K562 (cell line): ENCODE results near the gene FMNL1. TPM values are rescaled to one million over a fixed set of nuclear protein-coding genes. Genes with fewer than 3 reads are reported as not detected.

Experiments
- BACH1 ChIP-seq: fragments of 200-800 bp; sonication (Bioruptor generic); IDR thresholded peaks from 2 replicates; pipeline ENCODE4 v1.6.1; 2016; ENCODE audit warnings: missing genetic modification characterization, missing compliant biosample characterization
- CCNT2 ChIP-seq: IDR thresholded peaks from 2 replicates; pipeline ENCODE4 v1.6.1; 2011; ENCODE audit warnings: borderline replicate concordance, low read depth, mild to moderate bottlenecking, moderate library complexity, mixed read lengths, low read length; ENCODE audit not compliant: insufficient read length; ENCODE audit errors: extremely low read depth
- ETV6 ChIP-seq, 3 experiments: fragments of 150-350 bp in 1 of 3; sonication (generic) in 1 of 3; formaldehyde crosslinking in 1 of 3; IDR thresholded peaks; 2 replicates each; pipeline versions ENCODE4 v1.6.1 to v1.8.0; 2014 to 2022; ENCODE audit warnings: borderline replicate concordance in 2 of 3, low read depth in 2 of 3, antibody characterized with exemption in 1 of 3, low read length in 1 of 3, mild to moderate bottlenecking in 1 of 3, missing genetic modification reagents in 1 of 3
- FOSL1 ChIP-seq: fragments of 200-800 bp; sonication (Bioruptor generic); conservative IDR thresholded peaks from 2 replicates; pipeline ENCODE4 v1.6.1; 2016; ENCODE audit warnings: missing genetic modification characterization, missing compliant biosample characterization
- HMG20B ChIP-seq: fragments of 250-450 bp; sonication (Bioruptor Pico); IDR thresholded peaks from 2 replicates; pipeline ENCODE4 v1.5.0; 2021; ENCODE audit warnings: mild to moderate bottlenecking
- LEF1 ChIP-seq: fragments of 450-650 bp; IDR thresholded peaks from 2 replicates; pipeline ENCODE4 v1.6.1; 2016; ENCODE audit warnings: mild to moderate bottlenecking
- MED1 ChIP-seq: sonication (generic); formaldehyde crosslinking; IDR thresholded peaks from 2 replicates; pipeline ENCODE4 v1.8.1; 2023; ENCODE audit warnings: missing genetic modification reagents, borderline replicate concordance
- MLX ChIP-seq, 2 experiments: fragments of 450-650 bp in 1 of 2; sonication (generic) in 1 of 2; formaldehyde crosslinking; conservative IDR thresholded peaks; 2 replicates each; pipeline versions ENCODE4 v1.4.0 to v1.8.1; 2020 to 2022; ENCODE audit warnings: mild to moderate bottlenecking in 1 of 2, missing genetic modification reagents in 1 of 2
- NFIX ChIP-seq: fragments of 250-450 bp; sonication (Bioruptor Pico); IDR thresholded peaks from 2 replicates; pipeline ENCODE4 v1.4.0; 2020; ENCODE audit warnings: low read depth, mild to moderate bottlenecking, moderate library complexity
- RFX5 ChIP-seq: IDR thresholded peaks from 2 replicates; pipeline ENCODE4 v1.6.1; 2011; ENCODE audit warnings: low read depth, mild to moderate bottlenecking, improper control_type of control experiment, low read length
- RNF2 ChIP-seq: sonication (generic); IDR thresholded peaks from 2 replicates; pipeline ENCODE4 v1.6.1; 2016
- SNIP1 ChIP-seq: fragments of 450-650 bp; IDR thresholded peaks from 2 replicates; pipeline ENCODE4 v1.7.1; 2017; ENCODE audit warnings: low read depth, mild to moderate bottlenecking
- TBP ChIP-seq: optimal IDR thresholded peaks from 2 replicates; pipeline ENCODE3; 2011; ENCODE audit warnings: low read depth, low read length, improper control_type of control experiment
- TCF3 ChIP-seq: sonication (generic); formaldehyde crosslinking; IDR thresholded peaks from 2 replicates; pipeline ENCODE4 v1.4.0; 2020; ENCODE audit warnings: mild to moderate bottlenecking, missing genetic modification reagents
- TCFL5 ChIP-seq: fragments of 250-450 bp; sonication (Bioruptor Pico); conservative IDR thresholded peaks from 2 replicates; pipeline ENCODE4 v1.6.1; 2021; ENCODE audit warnings: mild to moderate bottlenecking, moderate library complexity, matching md5 sums
- TGIF2 ChIP-seq: sonication (generic); formaldehyde crosslinking; IDR thresholded peaks from 2 replicates; pipeline ENCODE4 v1.8.1; 2022; ENCODE audit warnings: mild to moderate bottlenecking, missing genetic modification reagents, moderate library complexity
- THRAP3 ChIP-seq: fragments of 450-650 bp; IDR thresholded peaks from 2 replicates; pipeline ENCODE4 v1.6.1; 2016; ENCODE audit warnings: mild to moderate bottlenecking, inconsistent platforms, borderline replicate concordance
- ZBTB2 ChIP-seq: fragments of 450-650 bp; IDR thresholded peaks from 2 replicates; pipeline ENCODE4 v1.6.1; 2016; ENCODE audit warnings: antibody characterized with exemption
- ZBTB9 ChIP-seq: fragments of 450-650 bp; formaldehyde crosslinking; IDR thresholded peaks from 2 replicates; pipeline ENCODE4 v1.4.0; 2020; ENCODE audit warnings: mild to moderate bottlenecking, moderate library complexity
- ZNF274 ChIP-seq: IDR thresholded peaks from 2 replicates; pipeline ENCODE4 v1.6.1; 2011; ENCODE audit warnings: low read depth, mild to moderate bottlenecking, low read length, moderate library complexity, borderline replicate concordance
- ZNF408 ChIP-seq: fragments of 250-450 bp; sonication (Bioruptor Pico); IDR thresholded peaks from 2 replicates; pipeline ENCODE4 v1.4.0; 2020; ENCODE audit warnings: low read depth, mild to moderate bottlenecking, moderate library complexity
- ZNF449 ChIP-seq: fragments of 250-450 bp; sonication (Bioruptor Pico); IDR thresholded peaks from 2 replicates; pipeline ENCODE4 v1.8.0; 2022; ENCODE audit warnings: moderate library complexity, mild to moderate bottlenecking, inconsistent platforms
- ZNF586 ChIP-seq: fragments of 450-650 bp; formaldehyde crosslinking; conservative IDR thresholded peaks from 2 replicates; pipeline ENCODE4 v1.4.0; 2020; ENCODE audit warnings: mild to moderate bottlenecking, moderate library complexity
- ZNF79 ChIP-seq: fragments of 250-450 bp; sonication (Bioruptor Pico); IDR thresholded peaks from 2 replicates; pipeline ENCODE4 v1.4.0; 2020; ENCODE audit warnings: low read depth, mild to moderate bottlenecking, moderate library complexity
- ZZZ3 ChIP-seq: fragments of 450-650 bp; IDR thresholded peaks from 2 replicates; pipeline ENCODE4 v1.6.1; 2016; ENCODE audit warnings: antibody characterized with exemption, mild to moderate bottlenecking, moderate library complexity
- polyA plus RNA-seq, 8 experiments: library from polyadenylated mRNA; depleted of rRNA in 4 of 8; stranded (reverse) in 5 of 8; unstranded in 3 of 8; fragments of >200 nt; fragmentation: Nextera tagmentation in 2 of 8; fragmentation: Illumina TruSeq in 1 of 8; extraction: Ambion mirVana in 2 of 8; extraction: Trizol in 1 of 8; gene quantifications; 2 replicates each; pipeline versions ENCODE4 v1.2.1 to v1.2.3, GENCODE V29; 2011 to 2014; ENCODE audit warnings: inconsistent platforms in 1 of 8, missing spikeins in 1 of 8
- total RNA-seq, 7 experiments: library from RNA; depleted of rRNA in 6 of 7; stranded (reverse); fragments of >200 nt in 6 of 7; fragmentation: Illumina TruSeq in 2 of 7; extraction: Trizol in 2 of 7; gene quantifications; 2 replicates each; pipeline versions ENCODE4 v1.2.1 to v1.2.3, GENCODE V29; 2011 to 2021; ENCODE audit warnings: low replicate concordance in 1 of 7

Gene FMNL1
- total and polyA plus RNA-seq, 9 of the 15 experiments (the other 6 are each of a cell fraction or from before 2014, with no cell fraction given) = 0.70 to 36.6 (median 7.7) TPM

GRCh38 chr17:45225964-45226530 is 4.4 kb downstream of the FMNL1 start (continued):
- 0 out of 2 replicates have a peak, but pooled peaks have one; percentile 32 for TF ChIP-seq FOSL1 (tag)
- TF ChIP-seq CCNT2 = no peak
- no peak; the same call in 1 of the 2 replicates for TF ChIP-seq ZBTB9 (CRISPR knock-in tag)
- TF ChIP-seq THRAP3 = no peak
- TF ChIP-seq ZNF274 = no peak
- TF ChIP-seq BACH1 = peak; percentile 43; the same call in 1 of the 2 replicates
- TF ChIP-seq ZZZ3 = no peak
- no peak for TF ChIP-seq TGIF2
- TF ChIP-seq ZNF408 (CRISPR knock-in tag) = no peak
- peak; percentile 85 for TF ChIP-seq LEF1
- no peak for TF ChIP-seq ZNF586 (CRISPR knock-in tag)
- TF ChIP-seq TCF3 (CRISPR knock-in tag) = no peak
- TF ChIP-seq TCFL5 (CRISPR knock-in tag) = no peak
- no peak for TF ChIP-seq ZNF79 (CRISPR knock-in tag)
- no peak for TF ChIP-seq MED1
- TF ChIP-seq RNF2 = peak; percentile 96
- peak; percentile 64 for TF ChIP-seq TBP
- TF ChIP-seq HMG20B (CRISPR knock-in tag) = no peak
- TF ChIP-seq MLX (CRISPR knock-in tag; conservative IDR thresholded peaks at IDR 0.05) = no peak
- TF ChIP-seq RFX5 = no peak
- TF ChIP-seq ZNF449 (CRISPR knock-in tag) = no peak
- TF ChIP-seq NFIX (CRISPR knock-in tag) = no peak
- peak in 1 of 2 experiments; percentile 74; a peak in 1 of 4 replicates for TF ChIP-seq ETV6 (IDR thresholded peaks at IDR 0.05; ENCODE audit: borderline replicate concordance in 1 of 2, low read depth in 2 of 2, low read length in 1 of 2)
- TF ChIP-seq ETV6 (CRISPR knock-in tag; IDR thresholded peaks at IDR 0.05; ENCODE audit: borderline replicate concordance) = no peak
- TF ChIP-seq ZBTB2 = peak; percentile 80; the same call in 1 of the 2 replicates
- no peak for TF ChIP-seq SNIP1
